HEK293 (cell line): Measurements from ENCODE around the gene CPNE4.
"Not testable (repeated sequence)": the region's sequence is repeated elsewhere in the genome, so short reads cannot be mapped to it uniquely, and the experiment has no call there.

Source experiments
- CTCF ChIA-PET: fragments of 350-600 bp; formaldehyde crosslinking; extraction: SDS; loops from one replicate; lab custom pipeline; 2021; ENCODE audit warnings: antibody characterized with exemption; lab: Yijun Ruan, JAX
- POLR2A ChIA-PET: fragments of 300-600 bp; formaldehyde crosslinking; extraction: SDS; loops from one replicate; lab custom pipeline; 2020; ENCODE audit warnings: antibody characterized with exemption, inconsistent platforms; lab: Yijun Ruan, JAX
- H3K27ac ChIP-seq: fragments of 200-500 bp; sonication (Bioruptor generic); 2 replicates; pipeline ENCODE4 v1.5.1; 2014; ENCODE audit warnings: low read depth, low read length, control low read depth, inconsistent platforms; ENCODE audit errors: extremely low read depth
- H3K36me3 ChIP-seq, 2 experiments: fragments of 200-500 bp in 1 of 2; sonication (Bioruptor generic) in 1 of 2; 1 replicate in 1 of 2; 2 replicates in 1 of 2; pipeline ENCODE4 v1.5.1; 2014 to 2017; ENCODE audit warnings: inconsistent platforms in 2 of 2, low read length in 2 of 2; ENCODE audit not compliant: control insufficient read depth in 2 of 2, insufficient read depth in 1 of 2
- H3K4me1 ChIP-seq: fragments of 200-500 bp; sonication (Bioruptor generic); 2 replicates; pipeline ENCODE4 v1.5.1; 2014; ENCODE audit warnings: mild to moderate bottlenecking, low read length, inconsistent platforms; ENCODE audit not compliant: control insufficient read depth, insufficient read depth
- H3K4me3 ChIP-seq: 2 replicates; pipeline ENCODE4 v1.5.1; 2011; ENCODE audit warnings: low read depth, mild to moderate bottlenecking, control low read depth, low read length, moderate library complexity
- H3K9me3 ChIP-seq: fragments of 200-500 bp; sonication (Bioruptor generic); 2 replicates; pipeline ENCODE4 v1.5.1; 2014; ENCODE audit warnings: low read depth, low read length, inconsistent platforms; ENCODE audit not compliant: control insufficient read depth, insufficient read depth
- HOXD13 ChIP-seq: sonication (generic); formaldehyde crosslinking; IDR thresholded peaks from 2 replicates; pipeline ENCODE4 v1.8.0; 2022; ENCODE audit warnings: missing genetic modification reagents, borderline replicate concordance
- KLF16 ChIP-seq: fragments of 450-650 bp; formaldehyde crosslinking; IDR thresholded peaks from 2 replicates; pipeline ENCODE4 v1.5.1; 2017; ENCODE audit warnings: missing biosample characterization, missing genetic modification characterization
- KLF8 ChIP-seq: fragments of 450-650 bp; formaldehyde crosslinking; IDR thresholded peaks from 2 replicates; pipeline ENCODE4 v1.5.1; 2016; ENCODE audit warnings: missing biosample characterization, missing genetic modification characterization
- PRDM1 ChIP-seq: fragments of 450-650 bp; formaldehyde crosslinking; IDR thresholded peaks from 2 replicates; pipeline ENCODE4; 2016; ENCODE audit warnings: missing biosample characterization, missing genetic modification characterization
- RBAK ChIP-seq: fragments of 450-650 bp; formaldehyde crosslinking; IDR thresholded peaks from 2 replicates; pipeline ENCODE4 v1.5.1; 2016; ENCODE audit warnings: missing biosample characterization, missing genetic modification characterization
- YY1 ChIP-seq: fragments of 450-650 bp; formaldehyde crosslinking; IDR thresholded peaks from 2 replicates; pipeline ENCODE4 v1.5.1; 2018; ENCODE audit warnings: missing biosample characterization, missing genetic modification characterization
- ZBTB11 ChIP-seq: fragments of 450-650 bp; formaldehyde crosslinking; conservative IDR thresholded peaks from 2 replicates; pipeline ENCODE4 v1.5.1; 2016; ENCODE audit warnings: low read depth, missing biosample characterization, missing genetic modification characterization
- ZFHX2 ChIP-seq: fragments of 450-650 bp; formaldehyde crosslinking; conservative IDR thresholded peaks from 2 replicates; pipeline ENCODE4 v1.5.1; 2016; ENCODE audit warnings: missing biosample characterization, missing genetic modification characterization
- ZFP41 ChIP-seq: fragments of 450-650 bp; formaldehyde crosslinking; IDR thresholded peaks from 2 replicates; pipeline ENCODE4 v1.5.1; 2016; ENCODE audit warnings: missing biosample characterization, missing genetic modification characterization, borderline replicate concordance
- ZFP69B ChIP-seq: fragments of 450-650 bp; formaldehyde crosslinking; IDR thresholded peaks from 2 replicates; pipeline ENCODE4 v1.5.1; 2016; ENCODE audit warnings: missing biosample characterization, missing genetic modification characterization
- ZNF10 ChIP-seq: fragments of 450-650 bp; formaldehyde crosslinking; IDR thresholded peaks from 2 replicates; pipeline ENCODE4 v1.5.1; 2017; ENCODE audit warnings: missing biosample characterization, missing genetic modification characterization
- ZNF121 ChIP-seq: fragments of 450-650 bp; formaldehyde crosslinking; IDR thresholded peaks from 2 replicates; pipeline ENCODE4 v1.5.1; 2016; ENCODE audit warnings: missing biosample characterization, missing genetic modification characterization
- ZNF138 ChIP-seq: fragments of 450-650 bp; formaldehyde crosslinking; IDR thresholded peaks from 2 replicates; pipeline ENCODE4 v1.5.1; 2016; ENCODE audit warnings: missing biosample characterization, missing genetic modification characterization, borderline replicate concordance
- ZNF24 ChIP-seq: fragments of 450-650 bp; formaldehyde crosslinking; IDR thresholded peaks from 2 replicates; pipeline ENCODE4 v1.5.1; 2016; ENCODE audit warnings: missing biosample characterization, missing genetic modification characterization
- ZNF629 ChIP-seq: fragments of 450-650 bp; formaldehyde crosslinking; IDR thresholded peaks from 2 replicates; pipeline ENCODE4 v1.5.1; 2017; ENCODE audit warnings: missing biosample characterization, missing genetic modification characterization
- ZNF664 ChIP-seq: fragments of 450-650 bp; formaldehyde crosslinking; IDR thresholded peaks from 2 replicates; pipeline ENCODE4 v1.5.1; 2016; ENCODE audit warnings: missing biosample characterization, missing genetic modification characterization
- ZNF76 ChIP-seq: fragments of 450-650 bp; formaldehyde crosslinking; IDR thresholded peaks from 2 replicates; pipeline ENCODE4; 2016; ENCODE audit warnings: low read depth, missing biosample characterization, missing genetic modification characterization, borderline replicate concordance
- ZNF837 ChIP-seq: fragments of 450-650 bp; formaldehyde crosslinking; IDR thresholded peaks from 2 replicates; pipeline ENCODE4 v1.5.1; 2016; ENCODE audit warnings: missing biosample characterization, missing genetic modification characterization

The CPNE4 gene

DNA sequence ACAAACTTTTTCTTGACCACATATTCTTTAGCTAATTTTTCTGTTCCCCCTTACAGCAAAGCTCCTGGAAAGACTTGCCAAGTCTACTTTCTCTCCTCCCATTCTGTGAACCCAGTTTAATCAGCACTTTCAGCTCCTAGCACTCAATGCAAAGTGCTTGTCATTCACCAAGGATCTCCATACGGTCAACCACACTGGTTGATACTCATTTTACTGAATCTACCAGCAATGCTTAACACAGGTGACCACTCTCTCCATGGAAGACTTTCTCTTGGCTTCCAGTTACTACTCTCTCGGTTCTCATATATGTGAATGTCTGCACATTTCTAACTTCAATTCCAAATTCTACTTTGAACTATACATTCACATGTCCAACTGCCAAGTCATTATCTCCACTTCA lies 543.7 kb downstream of the CPNE4 start:
- ChIA-PET CTCF (no interaction called here), POLR2A (interaction anchor here (0.6 kb wide), 1 partner anchor 8 kb away, joined by 3 read pairs; no protein-coding TSS in a partner anchor)
- Histone ChIP-seq H3K4me3 (no peak overlapping the region), H3K4me1 (no peaks in the 10 kb centered on the region), H3K27ac (no peak overlapping the region), H3K36me3 (peaks cover 21 to 82% of the 10 kb centered on the region in 2 experiments), H3K9me3 (no peaks in the 10 kb centered on the region)
- no peak for TF ChIP-seq ZFP69B (tag by site-specific recombination)
- TF ChIP-seq ZNF10 = no peak
- TF ChIP-seq PRDM1 (tag by site-specific recombination) = peak; percentile 51; the same call in 1 of the 2 replicates
- no peak for TF ChIP-seq ZNF837 (tag by site-specific recombination)

DNA sequence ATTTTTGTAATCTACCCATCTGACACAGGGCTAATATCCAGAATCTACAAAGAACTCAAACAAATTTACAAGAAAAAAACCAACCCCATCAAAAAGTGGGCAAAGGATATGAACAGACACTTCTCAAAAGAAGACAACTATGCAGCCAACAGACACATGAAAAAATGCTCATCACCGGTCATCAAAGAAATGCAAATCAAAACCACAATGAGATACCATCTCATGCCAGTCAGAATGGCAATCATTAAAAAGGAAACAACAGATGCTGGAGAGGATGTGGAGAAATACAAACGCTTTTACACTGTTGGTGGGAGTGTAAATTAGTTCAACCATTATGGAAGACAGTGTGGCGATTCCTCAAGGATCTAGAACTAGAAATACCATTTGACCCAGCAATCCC lies 548.3 kb downstream of the CPNE4 start:
- H3K9me3 ChIP-seq, CTCF ChIA-PET, POLR2A ChIA-PET, H3K4me3 ChIP-seq, H3K27ac ChIP-seq, H3K4me1 ChIP-seq: not testable (repeated sequence)
- H3K36me3 ChIP-seq = peaks cover 6 to 66% of the 10 kb centered on the region in 2 experiments

- ChIA-PET CTCF (no interaction called here), POLR2A (no interaction called here)
- TF ChIP-seq ZFP41 (tag by site-specific recombination) (no peak), ZNF629 (tag by site-specific recombination) (no peak), ZNF121 (tag by site-specific recombination) (no peak), ZNF138 (tag by site-specific recombination) (no peak), ZNF76 (no peak), ZBTB11 (tag by site-specific recombination) (no peak), RBAK (tag by site-specific recombination) (no peak), KLF16 (tag by site-specific recombination) (no peak), HOXD13 (CRISPR knock-in tag) (no peak), ZFHX2 (tag by site-specific recombination) (no peak), ZNF24 (tag by site-specific recombination) (no peak), KLF8 (tag by site-specific recombination) (no peak), ZNF664 (tag by site-specific recombination) (no peak), YY1 (tag by site-specific recombination) (no peak)
Observed at GRCh38 chr3:131485119-131485518, 549.7 kb downstream of the CPNE4 start.

More at GRCh38 chr3:131485119-131485518, 549.7 kb downstream of the CPNE4 start:
- Histone ChIP-seq H3K4me1 (no peaks in the 10 kb centered on the region), H3K9me3 (no peaks in the 10 kb centered on the region), H3K36me3 (peaks cover 4 to 63% of the 10 kb centered on the region in 2 experiments), H3K27ac (no peak overlapping the region), H3K4me3 (no peak overlapping the region)
